DND-41 (cell line): ENCODE results near the gene PPIF.

Experiments used
- CTCF ChIP-seq: IDR thresholded peaks from 2 replicates; pipeline ENCODE4 v1.5.1; 2012; ENCODE audit warnings: borderline replicate concordance, low read length, moderate library complexity, mild to moderate bottlenecking; ENCODE audit not compliant: poor library complexity, severe bottlenecking; ENCODE audit errors: extremely low read depth
- EZH2 ChIP-seq: IDR thresholded peaks from 3 replicates; pipeline ENCODE4 v1.6.1; 2012; ENCODE audit warnings: borderline replicate concordance, low read depth, mild to moderate bottlenecking, moderate library complexity, low read length, inconsistent platforms; ENCODE audit not compliant: severe bottlenecking

GRCh38 chr10:79403441-79404230 lies 56.4 kb downstream of the PPIF start:
- TF ChIP-seq CTCF (no peak), EZH2 (no peak)
